Measurements from ENCODE around the gene GOLGA1. TPM values are rescaled to one million over a fixed set of nuclear protein-coding genes. Genes with fewer than 3 reads are reported as not detected.
"Not testable (repeated sequence)": the region's sequence is repeated elsewhere in the genome, so short reads cannot be mapped to it uniquely, and the experiment has no call there.

Gene GOLGA1
- polyA plus RNA-seq, 3 donors = 3.1 to 15.7 (median 8.0) TPM

- peaks cover 63% of the 10 kb centered on the region for H3K4me1 Mint-ChIP-seq
- Histone ChIP-seq H3K27me3 (ENCODE audit: control insufficient read depth in 2 of 2, insufficient read depth in 2 of 2, low read length in 2 of 2) (no peaks in the 10 kb centered on the region), H3K4me3 (replicated peaks in 1 of 3; ENCODE audit: low read depth in 2 of 3, low read length in 3 of 3) (peak overlapping the region in 1 of 3 experiments; percentile 9), H3K4me1 (ENCODE audit: control insufficient read depth in 1 of 2, insufficient read depth in 2 of 2, low read length in 2 of 2) (peaks cover 45 to 59% of the 10 kb centered on the region in 2 donors), H2AFZ (ENCODE audit: insufficient read depth, low read depth, low read length, poor library complexity, severe bottlenecking) (peak overlapping the region; percentile 47), H3K36me3 (replicated peaks in 1 of 2; ENCODE audit: control insufficient read depth in 1 of 2, insufficient read depth in 2 of 2, low read length in 2 of 2) (no peaks in the 10 kb centered on the region), H3K9me3 (replicated peaks in 1 of 2; ENCODE audit: control insufficient read depth in 1 of 2, insufficient read depth in 1 of 2, low read length in 2 of 2) (no peaks in the 10 kb centered on the region), H3K4me2 (replicated peaks; ENCODE audit: extremely low read depth, low read length, poor library complexity, severe bottlenecking) (peak overlapping the region; percentile 41), H3K9ac (ENCODE audit: insufficient read depth, low read length, poor library complexity, severe bottlenecking) (peak overlapping the region; percentile 29), H4K20me1 (ENCODE audit: insufficient read depth, low read length) (no peaks in the 10 kb centered on the region), H3K27ac (ENCODE audit: low read depth in 1 of 2, low read length in 2 of 2) (peak overlapping the region in 1 of 2 donors; percentile 63), H3K79me2 (ENCODE audit: insufficient read depth, low read length) (no peaks in the 10 kb centered on the region)
- peak overlapping the region in 1 of 2 donors; percentile 35 for H3K4me3 Mint-ChIP-seq
- WGBS (ENCODE audit: insufficient coverage) = no CpG with 5 or more reads among the region's 2 CpGs
- no peak for DNase-seq
- no peaks in the 10 kb centered on the region for H3K27me3 Mint-ChIP-seq (ENCODE audit: low read depth in 3 of 3)
- peak overlapping the region in 5 of 7 donors; percentile 2 to 76 (median 35) for H3K27ac Mint-ChIP-seq
- intact Hi-C loops (cut with micrococcal nuclease) = no loop called here
- no peaks in the 10 kb centered on the region for H3K9me3 Mint-ChIP-seq
- peaks cover 11 to 18% of the 10 kb centered on the region in 2 donors for H3K36me3 Mint-ChIP-seq
- TF ChIP-seq, protein P1, sequence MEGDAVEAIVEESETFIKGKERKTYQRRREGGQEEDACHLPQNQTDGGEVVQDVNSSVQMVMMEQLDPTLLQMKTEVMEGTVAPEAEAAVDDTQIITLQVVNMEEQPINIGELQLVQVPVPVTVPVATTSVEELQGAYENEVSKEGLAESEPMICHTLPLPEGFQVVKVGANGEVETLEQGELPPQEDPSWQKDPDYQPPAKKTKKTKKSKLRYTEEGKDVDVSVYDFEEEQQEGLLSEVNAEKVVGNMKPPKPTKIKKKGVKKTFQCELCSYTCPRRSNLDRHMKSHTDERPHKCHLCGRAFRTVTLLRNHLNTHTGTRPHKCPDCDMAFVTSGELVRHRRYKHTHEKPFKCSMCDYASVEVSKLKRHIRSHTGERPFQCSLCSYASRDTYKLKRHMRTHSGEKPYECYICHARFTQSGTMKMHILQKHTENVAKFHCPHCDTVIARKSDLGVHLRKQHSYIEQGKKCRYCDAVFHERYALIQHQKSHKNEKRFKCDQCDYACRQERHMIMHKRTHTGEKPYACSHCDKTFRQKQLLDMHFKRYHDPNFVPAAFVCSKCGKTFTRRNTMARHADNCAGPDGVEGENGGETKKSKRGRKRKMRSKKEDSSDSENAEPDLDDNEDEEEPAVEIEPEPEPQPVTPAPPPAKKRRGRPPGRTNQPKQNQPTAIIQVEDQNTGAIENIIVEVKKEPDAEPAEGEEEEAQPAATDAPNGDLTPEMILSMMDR (IDR thresholded peaks at IDR 0.05) = no peak
Observed at GRCh38 chr9:124969401-124969800, 28.5 kb upstream of the GOLGA1 start.

DNA sequence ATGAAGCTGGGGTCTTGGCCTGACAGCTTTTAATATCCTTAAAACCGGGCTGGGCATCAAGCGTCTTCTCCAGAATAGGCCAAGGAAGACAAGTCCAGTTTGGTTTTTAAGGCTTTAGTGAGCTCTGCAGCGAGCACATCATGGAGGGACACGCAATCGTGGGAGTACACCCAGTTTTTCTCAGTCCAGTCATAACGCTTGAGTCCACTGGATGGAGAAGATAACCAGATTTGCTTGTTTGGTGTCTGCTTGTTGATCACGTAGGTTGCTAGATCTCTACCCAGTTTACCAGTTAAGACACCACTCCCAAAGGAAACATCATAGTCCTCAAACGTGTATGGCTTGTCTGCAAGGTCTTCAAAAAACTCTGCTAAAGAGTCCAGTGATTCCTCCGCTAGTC, 27.4 kb upstream of the GOLGA1 start:
- H4K20me1 ChIP-seq (ENCODE audit: insufficient read depth, low read length) = no peaks in the 10 kb centered on the region
- Mint-ChIP-seq H3K36me3 (peaks cover 6 to 9% of the 10 kb centered on the region in 2 donors), H3K4me1 (peaks cover 70% of the 10 kb centered on the region), H3K4me3 (no peak overlapping the region), H3K27ac (peak overlapping the region in 1 of 7 donors; percentile 25), H3K9me3 (no peaks in the 10 kb centered on the region), H3K27me3 (ENCODE audit: low read depth in 3 of 3) (no peaks in the 10 kb centered on the region)
- H3K27ac ChIP-seq (ENCODE audit: low read depth in 1 of 2, low read length in 2 of 2) = no peak overlapping the region
- TF ChIP-seq, protein P1 (IDR thresholded peaks at IDR 0.05) = no peak
- H3K9me3 ChIP-seq (replicated peaks in 1 of 2; ENCODE audit: control insufficient read depth in 1 of 2, insufficient read depth in 1 of 2, low read length in 2 of 2) = no peaks in the 10 kb centered on the region
- intact Hi-C loops (cut with micrococcal nuclease) = no loop called here
- H3K27me3 ChIP-seq (ENCODE audit: control insufficient read depth in 2 of 2, insufficient read depth in 2 of 2, low read length in 2 of 2) = no peaks in the 10 kb centered on the region
- H3K79me2 ChIP-seq (ENCODE audit: insufficient read depth, low read length) = no peaks in the 10 kb centered on the region
- no peak overlapping the region for H3K4me3 ChIP-seq (replicated peaks in 1 of 3; ENCODE audit: low read depth in 2 of 3, low read length in 3 of 3)
- no peak overlapping the region for H3K9ac ChIP-seq (ENCODE audit: insufficient read depth, low read length, poor library complexity, severe bottlenecking)
- H3K4me2 ChIP-seq (replicated peaks; ENCODE audit: extremely low read depth, low read length, poor library complexity, severe bottlenecking) = no peak overlapping the region
- WGBS (ENCODE audit: insufficient coverage) = 97% methylated on average over 7 of the region's 9 CpGs
- no peaks in the 10 kb centered on the region for H3K36me3 ChIP-seq (replicated peaks in 1 of 2; ENCODE audit: control insufficient read depth in 1 of 2, insufficient read depth in 2 of 2, low read length in 2 of 2)
- H3K4me1 ChIP-seq (ENCODE audit: control insufficient read depth in 1 of 2, insufficient read depth in 2 of 2, low read length in 2 of 2) = peaks cover 56 to 71% of the 10 kb centered on the region in 2 donors
- no peak for DNase-seq
- no peak overlapping the region for H2AFZ ChIP-seq (ENCODE audit: insufficient read depth, low read depth, low read length, poor library complexity, severe bottlenecking)

DNA sequence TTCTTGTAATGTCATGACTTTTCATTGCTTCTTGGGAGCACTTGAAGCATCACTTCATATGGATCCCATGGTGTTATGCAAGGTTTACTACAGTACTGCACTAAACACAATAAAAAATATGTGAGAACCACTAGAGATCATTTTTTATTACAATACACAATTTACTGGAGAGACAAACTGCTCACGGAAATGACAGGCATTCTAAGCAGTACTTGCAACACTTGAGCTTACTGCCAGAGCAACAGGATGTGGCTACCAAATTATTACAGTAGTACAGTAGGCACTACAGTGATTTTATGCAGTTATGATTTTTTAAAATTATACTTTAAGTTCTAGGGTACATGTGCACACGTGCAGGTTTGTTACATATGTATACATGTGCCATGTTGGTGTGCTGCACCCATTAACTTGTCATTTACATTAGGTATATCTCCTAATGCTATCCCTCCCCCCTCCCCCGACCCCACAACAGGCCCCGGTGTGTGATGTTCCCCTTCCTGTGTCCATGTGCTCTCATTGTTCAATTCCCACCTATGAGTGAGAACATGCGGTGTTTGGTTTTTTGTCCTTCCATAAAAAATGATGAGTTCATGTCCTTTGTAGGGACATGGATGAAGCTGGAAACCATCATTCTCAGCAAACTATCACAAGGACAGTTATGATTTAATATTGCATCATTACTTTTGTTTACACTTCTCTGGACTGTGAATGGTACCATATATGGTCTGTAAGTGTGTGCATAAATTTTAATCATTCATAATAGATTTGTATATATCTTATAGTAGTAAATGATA, 25.1 kb upstream of the GOLGA1 start:
- H3K9me3 ChIP-seq (replicated peaks in 1 of 2; ENCODE audit: control insufficient read depth in 1 of 2, insufficient read depth in 1 of 2, low read length in 2 of 2); intact Hi-C loops (cut with micrococcal nuclease); H4K20me1 ChIP-seq (ENCODE audit: insufficient read depth, low read length); H3K9me3 Mint-ChIP-seq; H3K36me3 ChIP-seq (replicated peaks in 1 of 2; ENCODE audit: control insufficient read depth in 1 of 2, insufficient read depth in 2 of 2, low read length in 2 of 2); H3K9ac ChIP-seq (ENCODE audit: insufficient read depth, low read length, poor library complexity, severe bottlenecking); H3K79me2 ChIP-seq (ENCODE audit: insufficient read depth, low read length); H2AFZ ChIP-seq (ENCODE audit: insufficient read depth, low read depth, low read length, poor library complexity, severe bottlenecking); H3K27me3 ChIP-seq (ENCODE audit: control insufficient read depth in 2 of 2, insufficient read depth in 2 of 2, low read length in 2 of 2); H3K36me3 Mint-ChIP-seq; H3K27me3 Mint-ChIP-seq (ENCODE audit: low read depth in 3 of 3): not testable (repeated sequence)
- peak overlapping the region in 1 of 3 experiments; percentile 4 for H3K4me3 ChIP-seq (replicated peaks in 1 of 3; ENCODE audit: low read depth in 2 of 3, low read length in 3 of 3)
- 0% methylated on average over 1 of the region's 5 CpGs for WGBS (ENCODE audit: insufficient coverage)
- Mint-ChIP-seq H3K27ac (peak overlapping the region; percentile 72 to 88 (median 77)), H3K4me1 (peaks cover 69% of the 10 kb centered on the region), H3K4me3 (peak overlapping the region in 1 of 2 donors; percentile 59)
- H3K4me1 ChIP-seq (ENCODE audit: control insufficient read depth in 1 of 2, insufficient read depth in 2 of 2, low read length in 2 of 2) = peaks cover 56 to 71% of the 10 kb centered on the region in 2 donors
- peak overlapping the region; percentile 49 for H3K4me2 ChIP-seq (replicated peaks; ENCODE audit: extremely low read depth, low read length, poor library complexity, severe bottlenecking)
- DNase-seq = peak; percentile 15 to 33 (median 23)
- H3K27ac ChIP-seq (ENCODE audit: low read depth in 1 of 2, low read length in 2 of 2) = peak overlapping the region in 1 of 2 donors; percentile 65
